Activated naive CD4-positive, alpha-beta T cell treated with anti-CD3 and anti-CD28 coated beads, Interleukin-2, amount 50 U/mL, for 16 hours (primary cell): ENCODE measurements around the gene ASB4.

Experiments
- DNase-seq: peaks from one replicate; pipeline ENCODE4 v3.0.0-alpha.2; 2020

Gene ASB4

GRCh38 chr7:95556777-95557176, 71.0 kb downstream of the ASB4 start:
- DNase-seq, result no peak

GRCh38 chr7:95558864-95559263, 73.1 kb downstream of the ASB4 start:
- DNase-seq, result no peak

GRCh38 chr7:95560674-95561073, 74.9 kb downstream of the ASB4 start:
- DNase-seq, result no peak

GRCh38 chr7:95569720-95570119, 84.0 kb downstream of the ASB4 start:
- DNase-seq, result no peak

- no peak for DNase-seq
Observed at GRCh38 chr7:95577137-95577536, 91.4 kb downstream of the ASB4 start.

GRCh38 chr7:95578299-95578855, 92.6 kb downstream of the ASB4 start:
- no peak for DNase-seq

GRCh38 chr7:95579318-95579717, 93.6 kb downstream of the ASB4 start:
- DNase-seq, result no peak

GRCh38 chr7:95581467-95581866, 95.7 kb downstream of the ASB4 start:
- DNase-seq, result no peak

- DNase-seq, result no peak
Observed at GRCh38 chr7:95582578-95583293, 97.0 kb downstream of the ASB4 start.

GRCh38 chr7:95583834-95584621, 98.3 kb downstream of the ASB4 start:
- DNase-seq, result no peak

GRCh38 chr7:95584769-95585425, 99.2 kb downstream of the ASB4 start:
- DNase-seq, result no peak

- DNase-seq, result no peak
Observed at GRCh38 chr7:95585426-95585789, 99.7 kb downstream of the ASB4 start.

- DNase-seq, result no peak
Observed at GRCh38 chr7:95586951-95587301, 101.2 kb downstream of the ASB4 start.

- DNase-seq, result no peak
Observed at GRCh38 chr7:95589031-95589430, 103.3 kb downstream of the ASB4 start.

GRCh38 chr7:95589766-95590165, 104.0 kb downstream of the ASB4 start:
- DNase-seq, result no peak
